IgD-negative memory B cell (primary cell): ENCODE measurements around the gene RMDN2. TPM values are rescaled to one million over a fixed set of nuclear protein-coding genes. Genes with fewer than 3 reads are reported as not detected.
A peak's percentile ranks its signal among the peaks of the same experiment; 100 is the strongest.
"Not testable (repeated sequence)": the region's sequence is repeated elsewhere in the genome, so short reads cannot be mapped to it uniquely, and the experiment has no call there.

Experiments
- H3K27ac Mint-ChIP-seq, 3 donors: one replicate each; pipeline ENCODE4 v1.8.0; 2020 to 2022; ENCODE audit warnings: mild to moderate bottlenecking in 3 of 3, mixed read lengths in 3 of 3, moderate library complexity in 1 of 3
- H3K27me3 Mint-ChIP-seq: one replicate; pipeline ENCODE4 v1.8.0; 2021; ENCODE audit warnings: mixed read lengths
- H3K36me3 Mint-ChIP-seq: one replicate; pipeline ENCODE4 v1.8.0; 2020; ENCODE audit warnings: mild to moderate bottlenecking, mixed read lengths
- H3K4me1 Mint-ChIP-seq, 3 donors: one replicate each; pipeline ENCODE4 v1.8.0; 2020 to 2022; ENCODE audit warnings: mixed read lengths in 3 of 3, mild to moderate bottlenecking in 1 of 3
- H3K4me3 Mint-ChIP-seq, 4 donors: one replicate each; pipeline ENCODE4 v1.8.0; 2020 to 2022; ENCODE audit warnings: mild to moderate bottlenecking in 4 of 4, mixed read lengths in 4 of 4, moderate library complexity in 3 of 4
- H3K9me3 Mint-ChIP-seq, 3 donors: one replicate each; pipeline ENCODE4 v1.8.0; 2020 to 2021; ENCODE audit warnings: mixed read lengths in 3 of 3, mild to moderate bottlenecking in 1 of 3
- polyA plus RNA-seq: library from polyadenylated mRNA; unstranded; fragments of 300-500 nt; fragmentation: Illumina TruSeq; gene quantifications from one replicate; pipeline ENCODE4 v1.2.3, GENCODE V29; 2021

The RMDN2 gene
- polyA plus RNA-seq, 1 donor from 2014 or later: 9.8 TPM

DNA sequence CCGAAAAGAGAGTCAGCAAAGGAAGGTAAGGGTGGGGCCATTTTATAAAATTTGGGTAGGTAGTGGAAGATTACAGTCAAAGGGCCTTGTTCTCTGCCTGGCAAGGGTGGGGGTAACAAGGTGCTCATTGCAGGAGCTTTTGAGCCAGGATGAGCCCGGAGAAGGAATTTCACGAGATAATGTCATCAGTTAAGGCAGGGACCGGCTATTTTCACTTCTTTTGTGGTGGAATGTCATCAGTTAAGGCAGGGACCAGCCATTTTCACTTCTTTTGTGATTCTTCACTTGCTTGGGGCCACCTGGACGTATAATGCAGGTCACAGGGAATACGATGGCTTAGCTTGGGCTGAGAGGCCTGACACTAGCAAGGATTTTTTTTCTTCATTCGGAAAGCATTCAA is 92.7 kb downstream of the RMDN2 start:
- H3K4me3 Mint-ChIP-seq: no peak overlapping the region
- peaks cover 6% of the 10 kb centered on the region for H3K36me3 Mint-ChIP-seq
- H3K4me1 Mint-ChIP-seq: no peaks in the 10 kb centered on the region
- no peak overlapping the region for H3K27ac Mint-ChIP-seq
- no peaks in the 10 kb centered on the region for H3K27me3 Mint-ChIP-seq
- H3K9me3 Mint-ChIP-seq: peaks cover 0 to 3% (median 0%) of the 10 kb centered on the region in 3 donors

DNA sequence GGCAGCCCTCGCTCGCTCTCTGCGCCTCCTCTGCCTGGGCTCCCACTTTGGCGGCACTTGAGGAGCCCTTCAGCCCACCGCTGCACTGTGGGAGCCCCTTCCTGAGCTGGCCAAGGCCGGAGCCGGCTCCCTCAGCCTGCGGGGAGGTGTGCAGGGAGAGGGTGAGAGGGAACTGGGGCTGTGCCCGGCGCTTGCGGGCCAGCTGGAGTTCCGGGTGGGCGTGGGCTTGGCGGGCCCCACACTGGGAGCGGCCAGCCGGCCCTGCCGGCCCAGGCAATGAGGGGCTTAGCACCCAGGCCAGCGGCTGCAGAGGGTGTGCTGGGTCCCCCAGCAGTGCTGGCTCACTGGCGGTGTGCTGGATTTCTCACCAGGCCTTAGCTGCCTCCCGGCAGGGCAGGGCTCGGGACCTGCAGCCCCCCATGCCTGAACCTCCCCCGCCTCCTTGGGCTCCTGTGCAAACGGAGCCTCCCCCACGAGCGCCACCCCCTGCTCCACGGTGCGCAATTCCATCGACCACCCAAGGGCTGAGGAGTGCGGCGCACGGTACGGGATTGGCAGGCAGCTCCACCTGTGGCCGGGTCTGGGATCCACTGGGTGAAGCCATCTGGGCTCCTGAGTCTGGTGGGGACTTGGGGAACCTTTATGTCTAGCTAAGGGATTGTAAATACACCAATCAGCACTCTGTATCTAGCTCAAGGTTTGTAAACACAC is 95.4 kb downstream of the RMDN2 start:
- H3K27ac Mint-ChIP-seq, H3K4me3 Mint-ChIP-seq, H3K9me3 Mint-ChIP-seq, H3K36me3 Mint-ChIP-seq, H3K27me3 Mint-ChIP-seq, H3K4me1 Mint-ChIP-seq: not testable (repeated sequence)

DNA sequence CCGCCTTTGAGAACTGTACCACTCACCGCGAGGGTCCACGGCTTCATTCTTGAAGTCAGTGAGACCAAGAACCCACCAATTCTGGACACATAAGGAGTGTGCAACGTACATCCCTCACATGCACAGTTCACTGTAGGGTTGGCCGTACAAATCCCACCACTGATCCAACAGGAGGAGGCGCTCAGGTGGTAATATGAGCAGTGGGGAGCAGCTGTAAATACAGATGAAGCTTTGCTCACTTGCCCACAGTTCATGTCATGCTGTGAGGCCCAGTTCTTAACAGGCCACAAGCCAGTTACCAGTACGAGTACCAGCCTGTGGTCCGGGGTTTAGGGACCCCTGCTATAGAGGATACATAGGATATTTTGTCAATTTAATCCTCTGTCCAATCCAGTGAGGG is 96.5 kb downstream of the RMDN2 start:
- H3K4me1 Mint-ChIP-seq: no peaks in the 10 kb centered on the region
- no peak overlapping the region for H3K27ac Mint-ChIP-seq
- no peaks in the 10 kb centered on the region for H3K27me3 Mint-ChIP-seq
- H3K4me3 Mint-ChIP-seq: no peak overlapping the region
- H3K9me3 Mint-ChIP-seq: peaks cover 0 to 3% (median 1%) of the 10 kb centered on the region in 3 donors
- peaks cover 2% of the 10 kb centered on the region for H3K36me3 Mint-ChIP-seq

DNA sequence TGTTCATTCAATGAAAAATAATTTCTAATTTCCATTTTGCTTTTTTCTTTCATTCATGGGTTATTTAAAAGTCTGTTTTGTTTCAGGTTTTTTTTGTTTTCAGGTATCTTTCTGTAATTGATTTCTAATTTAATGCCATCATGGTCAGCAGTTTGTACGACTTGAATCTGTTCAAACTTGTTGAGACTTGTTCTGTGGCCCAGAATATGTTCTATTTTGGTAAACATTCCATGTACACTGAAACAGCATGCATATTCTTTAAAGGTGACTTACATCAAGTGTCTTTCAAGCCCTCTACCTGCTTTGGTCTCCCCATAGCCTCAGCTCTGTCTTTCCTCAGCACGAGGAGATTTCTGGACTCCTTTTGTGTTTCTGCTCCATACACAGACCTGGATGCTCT is 101.8 kb downstream of the RMDN2 start:
- Mint-ChIP-seq H3K9me3 (peaks cover 0 to 1% (median 0%) of the 10 kb centered on the region in 3 donors), H3K4me1 (no peaks in the 10 kb centered on the region), H3K27ac (no peak overlapping the region), H3K4me3 (no peak overlapping the region), H3K36me3 (no peaks in the 10 kb centered on the region), H3K27me3 (peaks cover 1% of the 10 kb centered on the region)

DNA sequence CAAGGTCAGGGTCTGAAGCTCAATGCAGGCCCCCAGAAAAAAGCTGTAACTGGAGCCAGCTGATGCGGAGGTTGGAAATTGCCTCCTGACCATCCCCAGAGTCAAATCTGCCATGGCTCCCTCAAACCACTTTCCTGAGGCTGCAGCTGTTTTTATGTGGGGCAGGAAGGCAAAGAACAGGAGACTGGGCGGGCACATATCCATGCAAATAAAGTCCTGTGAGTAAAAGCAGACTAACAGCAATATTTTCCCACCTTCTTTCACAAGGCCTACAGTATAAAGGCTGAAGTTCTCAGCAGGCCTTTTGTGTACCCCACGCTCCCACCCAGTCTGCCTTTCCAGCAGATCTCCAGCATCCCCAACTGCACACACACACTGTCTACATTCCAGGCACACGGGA is 103.7 kb downstream of the RMDN2 start:
- H3K27me3 Mint-ChIP-seq: peaks cover 1% of the 10 kb centered on the region
- H3K4me1 Mint-ChIP-seq: peaks cover 0 to 2% (median 0%) of the 10 kb centered on the region in 3 donors
- H3K36me3 Mint-ChIP-seq: peaks cover 3% of the 10 kb centered on the region
- H3K27ac Mint-ChIP-seq: no peak overlapping the region
- H3K4me3 Mint-ChIP-seq: no peak overlapping the region
- peaks cover 0 to 1% (median 0%) of the 10 kb centered on the region in 3 donors for H3K9me3 Mint-ChIP-seq

DNA sequence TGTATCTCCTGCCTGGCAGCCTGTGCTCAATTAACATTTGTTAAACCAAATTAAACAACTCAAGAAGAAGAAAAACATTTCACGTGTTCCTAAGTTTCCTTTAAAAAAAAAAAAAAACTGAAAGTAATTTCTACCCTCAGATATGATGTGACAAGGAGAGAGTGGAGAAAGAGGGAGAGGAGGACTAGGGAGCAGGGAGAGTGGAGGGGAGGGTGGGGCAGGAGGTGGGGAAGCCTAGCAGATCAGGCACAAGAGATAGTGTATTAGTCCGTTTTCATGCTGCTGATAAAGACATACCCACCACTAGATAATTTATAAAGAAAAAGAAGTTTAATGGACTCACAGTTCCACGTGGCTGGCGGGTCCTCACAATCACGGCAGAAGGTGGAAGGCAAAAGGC is 104.4 kb downstream of the RMDN2 start:
- H3K4me1 Mint-ChIP-seq: peaks cover 0 to 2% (median 0%) of the 10 kb centered on the region in 3 donors
- H3K4me3 Mint-ChIP-seq: no peak overlapping the region
- no peak overlapping the region for H3K27ac Mint-ChIP-seq
- H3K27me3 Mint-ChIP-seq: peaks cover 1% of the 10 kb centered on the region
- peaks cover 0 to 1% (median 0%) of the 10 kb centered on the region in 3 donors for H3K9me3 Mint-ChIP-seq
- peaks cover 4% of the 10 kb centered on the region for H3K36me3 Mint-ChIP-seq

DNA sequence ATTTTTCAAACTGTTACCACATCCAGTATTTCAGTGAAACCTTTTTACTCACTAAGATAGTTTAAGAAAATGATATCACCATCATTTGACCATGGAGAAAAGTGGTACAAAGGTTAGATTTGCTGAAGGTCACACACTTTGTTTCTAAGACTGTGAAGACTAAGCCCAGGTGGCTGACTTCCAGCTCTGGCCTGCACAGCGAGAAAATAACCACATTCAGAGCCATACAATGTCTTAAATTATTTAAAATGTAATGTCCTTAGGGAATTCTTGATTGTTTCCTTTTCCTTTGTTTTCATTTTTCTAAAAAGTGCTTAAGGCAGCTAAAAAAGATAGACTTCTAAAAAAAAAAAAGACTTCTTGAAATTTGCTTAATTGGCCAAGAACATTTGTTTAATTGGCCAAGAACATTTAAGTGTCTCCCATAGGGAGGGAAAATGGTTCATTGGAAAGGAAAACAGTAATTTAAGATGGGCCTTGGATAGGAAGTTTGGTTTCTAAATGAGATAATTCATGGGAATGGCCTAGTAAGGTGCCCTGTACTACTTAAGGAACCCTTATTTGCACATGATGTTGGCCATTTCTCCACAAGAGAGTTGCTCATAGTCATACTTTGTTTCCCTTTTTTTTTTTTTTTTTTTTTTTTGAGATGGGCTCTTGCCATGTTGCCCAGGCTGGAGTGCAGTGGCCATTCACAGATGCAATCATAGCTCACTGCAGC is 105.7 kb downstream of the RMDN2 start:
- peaks cover 0 to 2% (median 0%) of the 10 kb centered on the region in 3 donors for H3K4me1 Mint-ChIP-seq
- no peak overlapping the region for H3K27ac Mint-ChIP-seq
- no peak overlapping the region for H3K4me3 Mint-ChIP-seq
- peaks cover 0 to 1% (median 0%) of the 10 kb centered on the region in 3 donors for H3K9me3 Mint-ChIP-seq
- H3K36me3 Mint-ChIP-seq: peaks cover 4% of the 10 kb centered on the region
- H3K27me3 Mint-ChIP-seq: peaks cover 1% of the 10 kb centered on the region

DNA sequence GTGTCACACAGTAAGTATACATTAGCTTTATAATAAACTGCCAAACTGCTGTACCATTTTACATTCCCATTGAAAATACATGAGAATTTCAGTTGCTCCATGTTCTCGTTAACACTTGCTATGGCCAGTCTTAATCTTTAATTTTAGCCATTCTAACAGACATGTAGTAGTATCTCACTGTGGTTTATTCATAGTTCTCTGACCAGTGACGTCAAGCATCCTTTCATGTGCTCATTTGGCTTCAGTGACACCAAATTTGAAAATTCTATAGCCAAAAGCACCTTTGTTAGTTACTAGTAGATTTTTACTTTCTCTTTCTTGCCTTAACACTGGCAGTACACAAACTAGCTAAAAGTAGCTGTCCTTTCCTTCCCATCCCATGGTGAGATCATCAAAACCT is 107.9 kb downstream of the RMDN2 start:
- no peaks in the 10 kb centered on the region for H3K9me3 Mint-ChIP-seq
- peaks cover 11% of the 10 kb centered on the region for H3K27me3 Mint-ChIP-seq
- peaks cover 4% of the 10 kb centered on the region for H3K36me3 Mint-ChIP-seq
- H3K4me3 Mint-ChIP-seq: no peak overlapping the region
- H3K4me1 Mint-ChIP-seq: peaks cover under 1 to 4% (median 3%) of the 10 kb centered on the region in 3 donors
- no peak overlapping the region for H3K27ac Mint-ChIP-seq

DNA sequence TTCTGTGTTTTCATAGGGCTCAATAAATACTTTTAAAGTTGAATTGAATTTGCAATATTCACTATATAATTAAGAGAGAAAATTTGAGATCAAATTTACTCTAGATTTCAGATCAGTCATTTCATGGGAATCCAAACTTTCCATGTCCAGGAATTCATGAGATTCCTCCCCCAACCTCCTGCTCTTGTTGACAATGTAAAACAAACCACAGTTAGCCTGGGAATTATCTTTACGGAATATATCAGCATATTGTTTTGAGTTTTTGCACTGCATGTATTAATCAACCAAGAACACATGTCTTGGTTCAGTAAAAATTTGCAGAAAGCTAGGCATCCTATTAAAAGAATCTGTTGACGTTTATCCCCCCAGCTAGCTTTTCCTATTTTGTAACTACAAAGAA is 108.6 kb downstream of the RMDN2 start:
- H3K4me3 Mint-ChIP-seq: no peak overlapping the region
- H3K36me3 Mint-ChIP-seq: peaks cover 4% of the 10 kb centered on the region
- peaks cover 13% of the 10 kb centered on the region for H3K27me3 Mint-ChIP-seq
- H3K9me3 Mint-ChIP-seq: no peaks in the 10 kb centered on the region
- H3K27ac Mint-ChIP-seq: no peak overlapping the region
- peaks cover 5 to 11% (median 6%) of the 10 kb centered on the region in 3 donors for H3K4me1 Mint-ChIP-seq

DNA sequence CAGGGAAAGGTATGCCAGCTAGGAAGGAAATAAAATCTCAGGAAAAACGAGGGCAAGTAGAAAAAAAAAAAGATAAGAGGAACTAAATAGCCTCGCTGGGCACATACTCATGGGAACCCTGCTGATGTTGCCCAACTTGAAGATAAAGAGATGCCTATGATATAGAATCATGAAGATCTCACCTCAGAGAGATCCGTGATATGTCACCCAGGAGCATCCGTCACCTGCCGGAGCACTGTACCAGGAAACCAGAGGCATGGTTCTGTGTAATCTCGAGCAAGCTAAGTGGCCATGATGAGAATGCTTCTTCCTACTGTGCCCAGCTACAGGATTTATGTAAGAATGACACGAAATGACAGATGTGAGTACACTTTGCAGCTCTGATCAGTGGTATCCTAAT is 110.9 kb downstream of the RMDN2 start:
- H3K36me3 Mint-ChIP-seq: peaks cover 4% of the 10 kb centered on the region
- no peak overlapping the region for H3K27ac Mint-ChIP-seq
- H3K4me3 Mint-ChIP-seq: no peak overlapping the region
- H3K9me3 Mint-ChIP-seq: no peaks in the 10 kb centered on the region
- H3K4me1 Mint-ChIP-seq: peaks cover 5 to 15% (median 11%) of the 10 kb centered on the region in 3 donors
- H3K27me3 Mint-ChIP-seq: peaks cover 14% of the 10 kb centered on the region

DNA sequence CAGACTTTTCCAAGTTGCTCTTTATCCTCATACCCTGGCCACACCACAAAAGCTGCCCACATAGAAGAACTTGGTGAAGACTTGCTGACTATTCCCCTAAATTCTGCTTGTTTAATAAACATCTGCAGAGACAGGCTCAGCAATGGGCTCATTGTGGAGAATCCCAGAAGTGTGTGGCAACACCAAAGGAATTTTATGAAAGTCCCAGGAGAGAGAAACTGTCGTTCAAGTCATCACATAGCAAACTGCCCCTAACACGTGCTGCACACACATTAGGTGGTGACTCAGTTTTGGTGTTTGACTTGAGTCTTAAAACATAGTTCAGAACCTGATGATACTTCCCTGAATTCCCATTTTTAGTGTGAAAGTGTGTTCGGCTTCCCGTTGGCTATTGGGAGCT is 112.2 kb downstream of the RMDN2 start:
- no peaks in the 10 kb centered on the region for H3K9me3 Mint-ChIP-seq
- peaks cover 14% of the 10 kb centered on the region for H3K27me3 Mint-ChIP-seq
- peaks cover 3 to 15% (median 11%) of the 10 kb centered on the region in 3 donors for H3K4me1 Mint-ChIP-seq
- H3K27ac Mint-ChIP-seq: no peak overlapping the region
- peaks cover 1% of the 10 kb centered on the region for H3K36me3 Mint-ChIP-seq
- peak overlapping the region in 1 of 4 donors; percentile 94 for H3K4me3 Mint-ChIP-seq

DNA sequence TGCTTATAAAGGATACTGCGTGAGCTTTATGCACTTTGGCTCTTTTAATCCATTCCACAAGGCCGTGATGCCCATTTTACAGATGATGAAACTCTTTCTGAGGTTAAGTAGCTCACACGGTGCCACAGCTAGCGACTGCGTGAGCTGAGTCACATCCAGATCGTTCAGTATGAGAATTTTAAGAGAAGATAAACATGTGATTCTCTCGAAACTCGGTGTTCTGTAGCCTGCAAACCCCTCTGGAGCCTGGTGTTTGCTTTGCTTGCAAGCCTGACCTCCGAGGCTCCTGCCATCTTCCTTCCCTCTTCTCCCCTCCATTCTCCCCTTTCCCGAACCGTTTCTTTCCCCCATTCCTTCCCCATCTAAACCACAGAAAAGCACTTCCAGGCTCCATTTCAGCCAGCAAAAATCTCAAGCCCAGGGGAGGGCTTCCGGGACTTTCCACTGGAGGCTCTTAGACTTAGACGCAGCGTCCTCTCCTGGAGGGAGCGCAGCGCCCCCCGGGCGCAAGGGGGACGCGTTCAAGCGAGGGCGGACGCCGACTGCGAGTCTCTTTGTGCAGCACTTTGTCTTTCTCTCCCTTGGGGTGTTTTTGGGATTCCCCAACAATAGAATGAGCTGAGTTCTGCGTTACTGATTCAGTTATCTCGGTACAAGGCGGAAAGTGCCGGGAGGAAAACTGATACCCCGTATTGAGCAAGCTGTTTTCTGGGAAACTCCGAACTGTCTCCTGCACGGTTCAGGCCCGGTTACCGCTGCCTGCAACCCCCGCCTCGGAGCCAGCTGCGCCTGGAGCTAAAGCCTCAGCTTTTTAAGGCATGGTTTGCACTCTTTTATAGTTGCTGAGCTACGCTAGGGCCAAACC is 112.9 kb downstream of the RMDN2 start:
- Mint-ChIP-seq H3K36me3 (peaks cover 1% of the 10 kb centered on the region), H3K27me3 (peaks cover 14% of the 10 kb centered on the region), H3K9me3 (peaks cover 0 to 4% (median 0%) of the 10 kb centered on the region in 3 donors), H3K4me3 (peak overlapping the region; percentile 36 to 94 (median 78)), H3K4me1 (peaks cover 3 to 15% (median 11%) of the 10 kb centered on the region in 3 donors), H3K27ac (no peak overlapping the region)

DNA sequence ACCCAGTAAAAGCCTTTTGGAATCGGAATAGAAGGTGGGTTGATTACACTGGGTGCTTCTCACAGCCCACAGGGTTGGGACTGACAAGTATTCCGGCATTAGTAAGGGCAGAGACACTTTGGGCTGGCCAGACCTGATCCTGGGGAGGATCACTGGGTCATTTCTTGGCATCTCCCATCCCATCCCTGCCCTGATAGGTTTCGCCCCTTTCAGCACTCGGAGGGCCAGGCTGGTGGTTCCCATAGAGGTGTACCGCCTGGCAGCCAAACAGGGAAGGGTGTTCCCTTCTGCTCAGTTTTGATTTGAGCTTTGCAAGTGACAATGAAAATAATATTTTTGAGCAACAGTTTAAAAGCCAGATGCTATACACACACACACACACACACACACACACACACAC is 113.6 kb downstream of the RMDN2 start:
- Mint-ChIP-seq H3K27ac (no peak overlapping the region), H3K4me1 (peaks cover 3 to 15% (median 11%) of the 10 kb centered on the region in 3 donors), H3K36me3 (peaks cover 1% of the 10 kb centered on the region), H3K9me3 (peaks cover 0 to 5% (median 0%) of the 10 kb centered on the region in 3 donors), H3K4me3 (peak overlapping the region in 2 of 4 donors; percentile 66 to 94), H3K27me3 (peaks cover 14% of the 10 kb centered on the region)

DNA sequence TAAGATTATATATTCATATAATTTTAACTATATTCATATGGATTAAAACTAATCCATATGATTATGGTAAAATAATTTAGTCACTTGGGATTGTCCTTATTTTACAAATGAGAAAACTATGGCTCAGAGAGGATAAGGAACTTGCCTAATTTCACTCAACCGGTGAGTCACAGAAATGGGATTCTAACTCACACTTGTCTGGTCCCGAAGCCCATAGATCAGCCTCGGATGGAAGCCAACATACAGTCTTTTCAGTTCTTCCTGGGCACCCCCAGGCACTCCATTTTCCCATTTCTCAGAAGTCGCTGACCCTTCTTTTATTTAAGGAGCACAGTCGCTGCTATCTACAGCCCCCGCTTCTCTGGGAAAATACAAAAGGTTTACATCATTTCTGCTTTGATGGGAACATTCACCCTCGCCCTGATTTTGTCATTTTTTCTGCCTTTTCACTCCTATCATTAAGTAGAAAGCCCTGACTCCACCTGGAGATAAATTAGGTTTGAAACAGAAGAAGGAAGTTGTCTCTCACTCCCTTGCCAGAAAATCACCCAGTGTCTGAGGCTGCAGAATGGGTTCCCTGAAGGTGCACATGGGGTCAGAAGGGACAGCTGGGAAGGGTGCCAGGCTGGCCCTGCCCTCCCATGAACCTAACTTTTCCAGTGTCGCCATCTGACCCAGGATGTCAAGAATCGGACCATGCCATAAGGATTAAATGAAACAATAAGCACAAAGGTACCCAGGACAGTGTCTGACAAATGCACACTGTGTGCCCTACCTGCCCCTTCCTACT is 114.2 kb downstream of the RMDN2 start:
- H3K36me3 Mint-ChIP-seq: peaks cover under 1% of the 10 kb centered on the region
- peaks cover 3 to 15% (median 11%) of the 10 kb centered on the region in 3 donors for H3K4me1 Mint-ChIP-seq
- peak overlapping the region in 2 of 4 donors; percentile 40 to 56 for H3K4me3 Mint-ChIP-seq
- peaks cover 0 to 5% (median 0%) of the 10 kb centered on the region in 3 donors for H3K9me3 Mint-ChIP-seq
- H3K27me3 Mint-ChIP-seq: peaks cover 14% of the 10 kb centered on the region
- no peak overlapping the region for H3K27ac Mint-ChIP-seq
